HG02970 (cell line): Measurements from ENCODE around the gene GNG3.
A peak's percentile ranks its signal among the peaks of the same experiment; 100 is the strongest.
"Not testable (repeated sequence)": the region's sequence is repeated elsewhere in the genome, so short reads cannot be mapped to it uniquely, and the experiment has no call there.

Experiments used
- ATAC-seq: cut with Tn5 transposase; IDR thresholded peaks from one replicate; pipeline ENCODE4 v1.9.1; 2021; ENCODE audit warnings: mild to moderate bottlenecking, moderate library complexity, moderate number of reproducible peaks; ENCODE audit not compliant: unreplicated experiment, low FRiP score

The GNG3 gene

GRCh38 chr11:62716206-62716605 is 8.7 kb downstream of the GNG3 start:
- ATAC-seq, result no peak

GRCh38 chr11:62716816-62717215 is 9.3 kb downstream of the GNG3 start:
- ATAC-seq, result no peak

GRCh38 chr11:62719302-62719978 is 12.0 kb downstream of the GNG3 start:
- no peak for ATAC-seq

GRCh38 chr11:62721994-62722393 is 14.5 kb downstream of the GNG3 start:
- ATAC-seq, result no peak

GRCh38 chr11:62724171-62724570 is 16.7 kb downstream of the GNG3 start:
- no peak for ATAC-seq

GRCh38 chr11:62725646-62726045 is 18.2 kb downstream of the GNG3 start:
- no peak for ATAC-seq

- peak; percentile 0 for ATAC-seq
Measured at GRCh38 chr11:62726156-62726914, 18.9 kb downstream of the GNG3 start.

GRCh38 chr11:62726915-62727164 is 19.4 kb downstream of the GNG3 start:
- no peak for ATAC-seq

GRCh38 chr11:62727165-62727871 is 19.8 kb downstream of the GNG3 start, which contains the start of gene HNRNPUL2:
TSS of gene HNRNPUL2 (minus strand) at chr11:62727457. CDS start at chr11:62727156, 301 bp downstream.
- peak; percentile 78 for ATAC-seq

GRCh38 chr11:62727872-62728170 is 20.3 kb downstream of the GNG3 start:
- ATAC-seq, result peak; percentile 52

GRCh38 chr11:62728171-62728988 is 20.9 kb downstream of the GNG3 start, which contains the start of gene TTC9C:
TSS of gene TTC9C (plus strand) at chr11:62728486. CDS start at chr11:62728849, 363 bp downstream.
- peak; percentile 9 for ATAC-seq

GRCh38 chr11:62730076-62730475 is 22.6 kb downstream of the GNG3 start:
- ATAC-seq, result not testable (repeated sequence)

- no peak for ATAC-seq
Measured at GRCh38 chr11:62732830-62733229, 25.4 kb downstream of the GNG3 start.

- ATAC-seq, result no peak
Measured at GRCh38 chr11:62737196-62737595, 29.7 kb downstream of the GNG3 start.

- no peak for ATAC-seq
Measured at GRCh38 chr11:62747475-62748160, 40.1 kb downstream of the GNG3 start.

- ATAC-seq, result not testable (repeated sequence)
Measured at GRCh38 chr11:62749931-62750330, 42.5 kb downstream of the GNG3 start.

- no peak for ATAC-seq
Measured at GRCh38 chr11:62752177-62752785, 44.8 kb downstream of the GNG3 start.

- no peak for ATAC-seq
Measured at GRCh38 chr11:62752994-62753735, 45.7 kb downstream of the GNG3 start.
